GM18873 (cell line): ENCODE results near the gene KCNAB2.

ENCODE experiments used
- ATAC-seq: cut with Tn5 transposase; IDR thresholded peaks from one replicate; pipeline ENCODE4 v1.9.1; 2021; ENCODE audit warnings: mild to moderate bottlenecking, moderate library complexity, moderate number of reproducible peaks; ENCODE audit not compliant: unreplicated experiment, low FRiP score

KCNAB2 gene

DNA sequence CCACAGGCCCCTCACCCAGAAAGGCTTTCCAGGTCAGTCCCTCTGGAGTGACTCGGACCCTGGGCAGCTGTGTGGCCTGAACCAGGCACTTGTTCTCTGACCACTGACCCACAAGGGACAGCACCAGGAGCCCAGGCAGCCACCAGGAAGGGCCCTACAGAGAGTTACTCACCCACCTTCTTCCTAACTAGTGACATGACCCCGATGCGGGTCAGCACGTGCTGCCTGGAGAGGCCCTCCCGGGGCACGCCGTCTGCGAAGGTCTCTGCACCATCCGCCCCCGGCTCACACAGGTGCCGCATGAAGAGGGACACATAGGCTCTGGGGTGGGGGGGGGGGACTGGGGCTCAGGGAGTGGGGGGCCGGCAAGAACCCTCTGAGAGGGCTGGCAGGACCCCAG lies 78.7 kb downstream of the KCNAB2 start:
- no peak for ATAC-seq

DNA sequence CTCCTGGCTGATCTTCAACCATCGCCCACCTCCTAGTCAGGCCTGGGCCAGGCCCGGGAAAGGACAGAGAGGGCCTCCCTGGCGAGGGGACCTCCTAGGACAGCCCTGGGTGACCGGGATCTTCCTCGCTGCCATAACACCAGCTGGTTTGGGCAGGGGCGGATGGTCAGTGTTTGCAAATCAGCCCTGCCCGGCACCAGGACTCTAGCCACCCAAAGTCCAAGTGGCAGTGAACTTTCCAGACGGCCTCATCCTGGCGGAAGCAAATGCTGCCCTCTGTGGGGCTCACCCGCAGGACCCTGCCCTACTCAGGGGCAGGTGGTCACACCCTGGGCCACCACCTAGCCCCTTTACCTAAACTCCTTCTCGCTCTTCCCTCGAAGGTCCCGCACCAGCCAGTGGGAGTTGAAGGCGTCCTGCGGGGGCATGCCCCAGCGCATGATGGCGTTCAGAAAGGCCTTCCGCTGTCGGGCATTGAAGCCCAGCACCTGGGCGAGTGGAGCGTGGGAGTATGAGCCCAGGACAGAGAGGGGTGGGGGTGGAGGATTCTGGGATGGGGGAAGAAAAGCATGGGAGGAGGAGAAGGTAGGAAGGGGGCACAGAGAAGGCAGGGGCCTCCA lies 79.2 kb downstream of the KCNAB2 start:
- ATAC-seq = no peak

DNA sequence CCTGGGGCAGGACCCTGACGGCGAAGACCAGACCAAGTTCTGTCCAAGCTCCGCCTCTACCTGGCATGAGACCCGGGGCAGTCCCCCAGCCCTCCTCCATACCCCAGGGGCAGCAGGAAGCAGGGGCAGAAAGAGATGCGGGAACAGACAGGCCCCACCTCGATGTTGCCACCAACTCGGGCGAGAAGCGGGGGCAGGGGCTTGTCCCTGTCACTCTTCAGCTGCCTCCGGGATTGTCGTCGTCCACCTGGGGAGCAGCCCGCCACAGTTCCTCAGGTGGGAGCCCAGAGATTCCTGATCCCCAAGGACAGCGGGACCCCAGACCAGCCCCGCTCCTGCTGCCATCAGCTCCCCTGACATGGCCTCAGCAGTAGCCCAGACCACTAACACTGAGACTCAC lies 79.7 kb downstream of the KCNAB2 start:
- ATAC-seq = no peak

DNA sequence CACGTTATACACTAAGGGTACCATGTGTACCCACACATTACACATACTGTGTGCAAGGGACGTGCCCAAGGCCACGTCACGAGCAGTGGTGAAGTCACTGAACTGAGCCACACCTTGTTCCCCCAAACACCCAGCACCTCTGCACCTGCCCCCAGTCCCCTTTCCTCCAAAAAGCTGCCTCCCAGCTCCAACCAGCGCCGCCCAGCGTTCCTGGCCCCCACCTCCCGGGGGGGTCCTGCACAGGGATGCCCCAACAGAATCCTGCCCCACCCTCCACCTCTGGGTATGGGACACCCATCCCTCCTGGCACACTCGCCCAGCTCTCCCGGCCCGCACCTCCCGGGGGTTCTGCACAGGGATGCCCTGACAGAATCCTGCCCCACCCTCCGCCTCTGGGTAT lies 80.3 kb downstream of the KCNAB2 start:
- no peak for ATAC-seq

DNA sequence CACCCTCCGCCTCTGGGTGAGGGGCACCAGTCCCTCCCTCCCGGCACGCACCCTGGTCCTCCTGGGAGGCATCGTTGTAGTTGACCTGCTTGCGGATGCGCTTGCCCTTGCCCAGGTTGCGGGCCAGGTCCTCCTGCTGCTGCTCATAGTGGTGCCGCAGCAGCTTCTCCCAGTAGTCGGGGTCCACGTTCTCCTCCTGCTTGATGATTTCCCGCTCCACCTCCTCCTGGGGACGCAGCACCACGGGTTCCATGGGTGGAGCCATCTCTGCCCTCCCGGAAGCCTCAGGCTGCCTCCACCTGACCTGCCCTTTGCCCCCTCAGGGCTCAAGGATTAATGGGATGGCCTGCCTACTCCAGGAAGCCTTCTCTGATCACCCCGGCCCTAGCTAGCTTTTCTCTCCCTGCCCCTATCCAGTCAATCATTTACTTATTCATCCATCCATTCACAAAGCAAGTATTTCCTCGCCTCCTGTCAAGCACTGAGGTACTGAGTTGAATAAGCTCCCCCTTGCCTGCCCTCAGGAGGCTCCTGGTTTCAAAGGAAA lies 80.9 kb downstream of the KCNAB2 start:
- ATAC-seq = no peak

DNA sequence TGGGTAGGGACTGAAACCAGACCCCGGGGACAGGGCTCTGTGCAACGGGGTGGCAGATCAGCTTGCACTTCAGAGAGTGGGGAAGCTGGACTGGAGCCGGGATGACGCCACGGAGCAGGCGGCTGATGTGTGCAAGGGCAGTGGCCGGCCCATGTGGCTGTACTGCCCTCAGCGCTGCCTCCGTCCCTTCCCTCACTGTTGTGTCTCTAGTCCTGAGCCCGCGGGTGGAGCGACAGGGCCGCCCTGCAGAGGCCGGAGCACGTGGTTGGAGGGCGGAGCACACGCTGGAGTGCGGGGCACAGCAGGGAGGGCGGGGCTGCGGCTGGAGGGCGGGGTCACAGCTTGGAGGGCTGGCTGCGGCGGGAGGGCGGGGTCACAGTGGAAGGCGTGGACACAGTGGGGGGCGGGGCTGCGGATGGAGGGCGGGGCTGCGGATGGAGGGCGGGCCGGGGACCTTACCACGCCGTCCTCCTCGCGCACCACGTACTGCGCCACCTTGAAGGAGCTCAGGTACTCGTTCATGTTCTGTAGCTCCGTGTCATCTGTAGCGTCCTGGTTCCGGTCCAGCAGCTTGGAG lies 82.0 kb downstream of the KCNAB2 start:
- no peak for ATAC-seq

DNA sequence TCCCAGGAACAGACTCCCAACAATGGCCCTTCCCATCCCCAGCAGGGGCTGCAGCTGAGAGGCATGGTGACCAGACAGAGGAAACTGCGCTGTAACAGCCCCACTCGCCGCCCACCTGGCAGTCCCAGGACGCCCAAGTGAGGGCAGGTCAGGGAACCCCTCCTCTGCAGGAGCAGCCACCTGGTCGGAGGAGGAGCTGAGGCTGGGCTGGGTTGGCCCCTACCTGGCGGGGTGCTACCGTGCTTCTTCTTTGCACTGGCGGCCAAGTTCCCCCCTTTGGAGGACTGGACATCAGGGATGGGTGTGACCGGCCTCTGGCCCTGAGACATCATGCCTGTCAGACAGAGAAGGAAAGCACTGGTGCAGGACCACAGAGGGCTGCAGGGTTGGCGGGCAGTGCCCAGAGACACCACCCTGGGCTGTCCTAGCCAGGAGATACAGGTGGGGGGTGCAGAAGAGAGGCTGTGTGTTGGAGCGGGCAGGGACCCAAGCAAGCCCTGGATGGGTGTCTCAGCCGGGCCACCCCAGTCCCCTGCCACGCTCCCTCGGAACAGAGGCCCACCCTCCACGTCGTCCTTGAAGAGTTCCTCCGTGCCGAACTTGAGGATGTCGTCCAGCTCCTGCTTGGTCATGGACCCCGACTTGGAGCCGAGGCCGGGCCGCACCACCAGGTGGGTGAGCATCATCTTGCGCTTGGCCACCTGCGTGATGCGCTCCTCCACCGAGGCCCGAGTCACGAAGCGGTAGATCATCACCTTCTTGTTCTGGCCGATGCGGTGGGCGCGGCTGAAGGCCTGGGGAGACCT lies 82.8 kb downstream of the KCNAB2 start:
- no peak for ATAC-seq

DNA sequence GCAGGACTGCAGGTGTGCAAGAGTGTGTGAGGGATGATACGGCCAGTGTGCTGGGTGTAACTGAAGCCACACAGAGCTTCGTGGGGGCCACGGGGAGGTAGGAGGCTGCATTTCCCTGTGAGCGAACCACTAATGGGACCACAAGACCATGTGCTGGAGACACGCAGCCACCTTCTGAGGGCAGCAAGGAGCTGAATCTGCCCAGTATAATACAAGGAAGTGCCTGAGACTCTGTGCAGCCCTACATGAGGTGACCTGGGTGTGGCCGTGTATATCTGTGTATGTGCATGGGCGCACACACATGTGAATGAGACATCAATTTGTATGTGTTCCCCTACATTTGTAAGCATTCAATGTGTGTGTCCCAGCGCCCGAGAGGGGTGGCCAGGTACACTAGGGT lies 83.6 kb downstream of the KCNAB2 start:
- ATAC-seq = no peak

DNA sequence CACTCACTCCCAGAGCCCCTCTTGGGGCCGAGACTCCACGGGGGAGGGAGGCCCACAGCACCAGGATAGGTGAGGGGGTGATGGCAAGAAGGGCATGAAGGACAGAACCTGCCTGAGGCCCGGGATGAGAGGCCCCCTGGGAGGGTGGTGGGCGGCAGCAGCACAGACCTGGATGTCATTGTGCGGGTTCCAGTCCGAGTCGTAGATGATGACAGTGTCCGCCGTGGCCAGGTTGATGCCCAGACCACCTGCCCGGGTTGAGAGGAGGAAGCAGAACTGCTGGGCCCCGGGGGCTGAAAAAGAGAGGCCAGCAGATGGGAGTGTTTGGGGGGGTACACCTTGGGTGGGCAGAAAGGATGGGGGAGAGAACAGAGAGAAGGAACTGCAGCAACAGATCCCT lies 84.3 kb downstream of the KCNAB2 start:
- no peak for ATAC-seq

DNA sequence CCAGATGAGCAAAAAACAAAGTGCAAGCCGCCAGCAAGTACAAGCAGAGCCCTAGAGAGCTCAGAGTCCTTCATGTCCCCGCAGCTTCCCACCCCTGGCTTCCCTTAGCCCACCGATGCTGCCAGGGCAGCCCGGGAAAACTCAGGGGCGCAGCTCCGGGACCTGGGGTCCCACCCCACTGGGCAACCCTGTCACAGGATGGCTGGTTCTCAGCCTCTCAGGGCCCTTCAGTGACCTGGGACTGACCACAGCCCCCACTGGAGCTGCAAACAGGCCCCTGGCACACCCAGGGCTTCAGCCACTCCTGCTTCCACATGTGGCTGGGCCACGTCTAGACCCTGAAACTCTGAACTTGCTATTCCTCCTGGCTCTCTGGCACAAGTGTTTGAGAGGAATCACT lies 84.9 kb downstream of the KCNAB2 start:
- no peak for ATAC-seq

DNA sequence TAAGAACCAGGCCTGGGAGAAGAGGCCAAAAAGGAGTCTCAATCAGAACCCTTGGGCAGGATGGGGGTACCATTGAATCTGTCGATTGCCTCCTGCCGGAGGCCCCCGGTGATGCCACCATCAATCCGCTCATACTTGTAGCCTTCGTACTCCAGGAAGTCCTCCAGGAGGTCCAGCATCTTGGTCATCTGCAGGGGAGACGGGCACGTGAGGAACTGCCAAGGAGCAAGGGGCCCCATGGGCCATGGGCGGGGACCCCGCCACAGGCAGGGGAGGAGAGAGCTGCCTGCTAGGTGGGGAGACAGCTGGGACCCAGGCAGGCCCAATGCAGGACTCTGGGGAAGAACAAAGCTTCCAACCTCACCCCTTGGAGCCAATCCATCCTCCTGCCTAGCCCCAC lies 85.9 kb downstream of the KCNAB2 start:
- ATAC-seq = no peak

DNA sequence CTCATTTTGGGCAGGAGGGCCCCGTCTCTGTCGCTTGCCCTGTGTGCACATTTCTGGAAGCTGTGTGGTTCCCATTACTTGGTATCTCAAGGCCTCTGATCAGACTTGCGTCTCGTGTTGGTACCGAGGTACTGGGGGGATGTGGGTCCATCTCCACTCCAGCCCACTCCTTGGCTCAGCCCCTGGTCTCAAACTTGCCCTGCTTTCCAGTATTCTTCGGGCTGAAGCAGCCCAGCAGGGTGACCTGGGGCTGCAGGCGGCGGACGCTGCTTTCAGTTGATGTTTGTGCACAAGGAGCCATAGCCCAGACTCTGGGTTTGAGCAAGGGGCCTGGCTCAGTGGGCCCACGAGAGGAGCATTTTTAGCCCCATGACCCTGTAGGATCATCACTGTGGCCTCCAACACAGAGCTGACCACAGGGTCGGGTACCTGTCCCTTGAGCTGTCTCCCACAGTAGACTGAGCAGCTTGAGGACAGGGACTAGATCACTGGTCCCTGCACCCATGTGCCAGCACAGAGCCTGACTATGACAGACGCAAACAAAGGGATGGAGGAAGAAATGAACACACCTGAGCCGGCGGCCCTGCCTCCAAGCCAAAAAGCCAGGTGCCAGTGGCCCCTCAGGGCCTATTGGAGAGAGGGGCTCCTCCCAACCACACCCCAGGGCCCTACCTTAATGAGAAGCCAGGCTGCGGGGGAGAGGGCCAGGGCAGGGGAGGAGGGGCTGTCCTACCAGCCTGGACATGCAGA lies 87.6 kb downstream of the KCNAB2 start:
- ATAC-seq = no peak

DNA sequence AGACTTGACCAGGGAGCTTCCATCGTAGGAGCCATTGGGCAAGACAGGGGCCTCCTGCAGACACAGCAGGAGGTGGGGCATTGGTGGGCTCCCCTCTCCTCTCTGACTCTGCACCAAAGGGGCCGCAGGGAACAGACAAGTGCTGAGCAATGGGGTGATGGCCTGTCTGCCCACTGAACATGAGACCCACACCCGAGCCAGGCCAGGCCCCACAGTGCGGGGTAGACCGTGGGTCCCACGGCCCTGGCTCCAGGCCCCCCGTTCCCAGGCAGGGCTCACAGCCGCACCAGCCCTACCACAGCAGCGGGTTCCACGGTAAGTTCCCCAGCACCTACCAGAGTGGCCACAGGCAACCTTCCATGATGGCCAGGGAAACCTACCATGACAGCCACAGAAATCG lies 88.5 kb downstream of the KCNAB2 start:
- ATAC-seq = no peak

DNA sequence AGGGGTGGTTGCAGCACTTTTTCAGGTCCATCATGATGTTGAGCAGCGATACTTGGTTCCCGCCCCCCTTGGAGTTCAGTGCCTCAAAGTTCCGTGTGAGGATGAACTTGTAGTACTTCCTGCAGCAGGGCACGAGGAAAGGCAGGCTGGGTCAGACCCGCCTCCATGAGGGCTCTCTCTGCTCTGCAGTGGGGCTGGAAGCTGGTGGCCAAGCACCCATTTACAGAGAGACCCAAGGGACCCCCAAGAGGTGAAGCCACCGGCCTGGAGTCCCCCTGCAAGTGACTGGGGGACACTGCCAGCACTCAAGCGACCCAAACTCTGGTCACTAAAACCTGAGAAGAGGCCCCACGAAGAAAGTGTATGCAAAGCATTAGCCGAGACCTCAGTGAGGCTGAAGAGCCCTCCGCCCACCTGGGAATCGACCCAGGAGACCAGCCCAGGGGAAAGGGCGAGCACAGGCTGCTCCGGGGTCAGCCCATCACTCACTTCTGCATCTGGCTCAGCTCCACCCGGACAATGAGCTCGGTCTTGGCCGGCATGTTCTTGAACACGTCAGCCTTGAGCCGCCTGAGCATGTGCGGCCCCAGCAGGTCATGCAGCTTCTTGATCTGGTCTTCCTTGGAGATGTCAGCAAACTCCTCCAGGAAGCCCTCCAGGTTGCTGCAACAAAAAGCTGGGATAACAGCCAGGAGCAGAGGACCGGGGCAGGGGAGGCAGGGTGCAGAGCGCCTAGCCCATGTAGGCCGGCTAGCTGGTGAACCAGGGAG lies 89.2 kb downstream of the KCNAB2 start:
- no peak for ATAC-seq

DNA sequence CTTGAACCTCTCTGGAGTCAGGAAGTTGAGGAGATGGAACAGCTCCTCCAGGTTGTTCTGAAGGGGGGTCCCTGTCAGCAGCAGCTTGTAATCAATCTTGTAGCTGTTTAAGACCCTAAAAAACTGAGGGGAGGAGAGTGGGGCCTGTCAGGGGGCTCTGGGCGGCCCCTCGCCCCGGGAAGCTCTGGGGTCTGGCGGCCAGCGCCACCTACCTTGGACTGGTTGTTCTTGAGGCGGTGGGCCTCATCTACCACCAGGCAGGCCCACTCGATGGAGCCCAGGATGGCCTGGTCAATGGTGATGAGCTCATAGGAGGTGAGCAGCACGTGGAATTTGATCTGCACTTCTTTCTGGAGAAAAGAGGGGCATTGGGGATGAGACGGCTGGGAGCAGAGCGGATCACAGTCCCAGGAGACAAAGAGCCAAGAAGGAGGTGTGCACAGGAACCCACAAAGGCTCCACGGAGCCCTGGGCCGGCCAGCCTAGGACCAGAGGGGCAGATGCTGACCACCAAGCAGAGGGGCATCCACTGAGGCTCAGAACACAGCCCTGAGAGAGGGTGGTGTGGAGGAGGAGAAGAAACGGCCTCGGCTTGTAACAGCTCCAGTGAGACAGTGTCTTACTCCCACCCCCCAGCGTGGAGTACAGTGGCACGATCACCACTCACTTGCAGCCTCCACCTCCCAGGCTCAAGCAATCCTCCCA lies 91.0 kb downstream of the KCNAB2 start:
- ATAC-seq = no peak

DNA sequence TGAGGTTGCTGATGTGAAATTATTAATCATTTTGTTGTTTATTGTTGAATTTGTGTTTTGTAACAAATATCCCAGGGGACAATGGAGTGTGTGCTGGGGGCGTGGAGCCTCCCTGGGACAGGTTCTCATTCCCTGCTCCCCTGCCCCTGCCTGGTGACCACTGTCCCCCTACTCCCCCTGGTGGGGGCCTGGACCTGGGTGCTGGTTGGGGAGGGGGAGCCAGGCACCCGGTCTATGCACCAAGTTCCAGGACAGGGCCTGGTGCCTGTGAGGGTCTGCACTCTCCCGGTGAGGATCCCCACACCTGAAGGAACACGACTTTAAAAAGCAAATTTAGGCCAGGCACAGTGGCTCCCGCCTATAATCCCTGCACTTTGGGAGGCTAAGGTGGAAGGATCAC lies 92.1 kb downstream of the KCNAB2 start:
- no peak for ATAC-seq

DNA sequence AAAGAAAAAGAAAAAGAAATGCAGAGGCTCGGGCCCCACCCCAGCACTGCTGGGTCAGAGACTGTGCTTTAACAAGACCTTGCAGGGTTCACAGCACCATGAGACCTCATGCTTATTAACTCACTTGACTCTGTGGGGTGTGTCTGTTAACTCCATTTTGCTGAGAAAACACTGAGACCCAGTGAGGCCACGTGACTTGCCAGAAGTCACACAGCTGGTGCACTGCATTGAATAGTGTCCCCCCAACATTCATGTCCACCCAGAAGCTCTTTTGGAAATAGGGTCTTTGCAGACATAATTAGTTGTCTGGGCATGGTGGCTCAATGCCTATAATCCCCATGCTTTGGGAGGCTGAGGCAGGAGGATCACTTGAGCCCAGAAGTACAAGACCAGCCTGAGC lies 94.7 kb downstream of the KCNAB2 start:
- ATAC-seq = no peak

DNA sequence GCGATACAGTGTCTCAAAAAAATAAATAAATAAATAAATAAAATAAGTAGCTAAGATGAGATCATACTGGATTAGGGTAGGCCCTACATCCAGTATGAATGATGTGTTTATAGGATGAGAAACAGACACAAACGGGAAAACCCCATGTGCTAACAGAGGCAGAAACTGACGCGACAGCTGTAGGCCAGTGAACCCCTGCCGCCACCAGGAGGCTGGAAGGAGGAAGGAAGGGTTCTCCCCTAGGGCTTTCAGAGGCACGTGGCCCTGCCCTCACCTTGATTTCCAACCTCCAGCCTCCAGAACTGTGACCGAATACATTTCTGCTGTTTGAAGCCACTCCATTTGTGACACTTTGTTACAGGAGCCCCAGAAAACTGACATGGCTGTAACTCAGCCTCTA lies 95.9 kb downstream of the KCNAB2 start:
- ATAC-seq = no peak

DNA sequence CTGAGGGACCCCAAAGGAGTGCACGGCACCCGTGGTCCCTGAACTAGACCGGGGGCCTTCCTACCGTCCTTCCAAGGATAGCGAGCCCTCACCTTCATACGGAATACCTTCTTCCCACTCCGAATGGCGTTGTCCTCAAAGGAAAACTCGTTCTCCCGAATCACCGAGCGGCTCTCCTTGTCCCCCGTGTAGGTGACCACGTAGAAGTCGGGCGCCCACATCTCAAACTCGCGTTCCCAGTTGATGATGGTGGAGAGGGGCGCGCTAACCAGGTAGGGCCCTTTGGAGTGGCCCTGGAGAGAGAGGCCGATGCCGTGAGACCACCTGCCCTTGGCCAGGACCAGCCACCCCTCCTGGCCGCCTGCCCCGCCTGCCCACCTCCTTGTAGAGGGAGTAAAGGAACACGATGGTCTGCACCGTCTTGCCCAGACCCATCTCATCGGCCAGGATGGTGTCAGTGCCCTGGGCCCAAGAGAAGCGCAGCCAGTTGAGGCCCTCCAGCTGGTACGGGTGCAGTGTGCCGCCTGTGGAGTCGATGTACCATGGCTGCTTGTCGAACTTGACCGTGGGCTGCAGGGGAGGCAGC lies 96.4 kb downstream of the KCNAB2 start:
- ATAC-seq = no peak
